HEK293T (cell line): ENCODE results near the gene EPHA4.

Experiments
- ELF4 ChIP-seq: fragments of 450-650 bp; IDR thresholded peaks from 2 replicates; pipeline ENCODE4 v1.6.1; 2017; ENCODE audit warnings: antibody characterized with exemption
- FOXK2 ChIP-seq: fragments of 450-650 bp; IDR thresholded peaks from 2 replicates; pipeline ENCODE4 v1.6.1; 2016; ENCODE audit warnings: mild to moderate bottlenecking
- HDGF ChIP-seq: fragments of 450-650 bp; IDR thresholded peaks from 2 replicates; pipeline ENCODE4 v1.6.1; 2017; ENCODE audit warnings: antibody characterized with exemption, borderline replicate concordance
- L3MBTL2 ChIP-seq: fragments of 450-650 bp; conservative IDR thresholded peaks from 2 replicates; pipeline ENCODE4 v1.6.1; 2016; ENCODE audit warnings: mild to moderate bottlenecking
- SP1 ChIP-seq: fragments of 450-650 bp; IDR thresholded peaks from 2 replicates; pipeline ENCODE4 v1.6.1; 2017

- no peak for TF ChIP-seq FOXK2
- no peak for TF ChIP-seq L3MBTL2
- TF ChIP-seq SP1, result no peak
- no peak for TF ChIP-seq HDGF
- no peak for TF ChIP-seq ELF4
These were observed 112.0 kb downstream of the EPHA4 start for GRCh38 chr2:221460136-221460535.
